Peyer's patch (tissue), 4 donors: ENCODE results near the gene RHOH. TPM values are rescaled to one million over a fixed set of nuclear protein-coding genes. Genes with fewer than 3 reads are reported as not detected.
A peak's percentile ranks its signal among the peaks of the same experiment; 100 is the strongest.

Experiments used
- DNase-seq, 3 donors: peaks; one replicate each; pipeline ENCODE4 v3.0.0-alpha.2; 2017 to 2019
- H3K27ac ChIP-seq, 4 donors: fragments of 200-600 bp; sonication (generic); one replicate each; pipeline ENCODE4 v1.5.1; 2016 to 2019
- H3K27me3 ChIP-seq, 2 donors: fragments of 200-600 bp; sonication (generic); one replicate each; pipeline ENCODE4 v1.5.1; 2019
- H3K36me3 ChIP-seq, 3 donors: fragments of 200-600 bp; sonication (generic); one replicate each; pipeline ENCODE4 v1.5.1; 2016 to 2019
- H3K4me1 ChIP-seq, 4 donors: fragments of 200-600 bp; sonication (generic); one replicate each; pipeline ENCODE4 v1.5.1; 2016 to 2019
- H3K4me3 ChIP-seq, 4 donors: fragments of 200-600 bp; sonication (generic); 1 replicate in 3 of 4; 2 replicates in 1 of 4; pipeline ENCODE4 v1.5.1; 2016 to 2019; ENCODE audit warnings: mild to moderate bottlenecking in 1 of 4
- H3K9me3 ChIP-seq, 4 donors: fragments of 200-600 bp; sonication (generic); one replicate each; pipeline ENCODE4 v1.5.1; 2016 to 2019; ENCODE audit warnings: mild to moderate bottlenecking in 1 of 4
- CTCF ChIP-seq, 6 experiments: fragments of 450-650 bp in 4 of 6; fragments of 200-600 bp in 2 of 6; sonication (generic) in 1 of 6; IDR thresholded peaks; one replicate each; pipeline ENCODE4 v1.5.1; 2017 to 2019; ENCODE audit warnings: antibody characterized with exemption in 6 of 6, mild to moderate bottlenecking in 3 of 6, moderate library complexity in 1 of 6
- POLR2A ChIP-seq, 2 donors: fragments of 450-650 bp; IDR thresholded peaks; one replicate each; pipeline ENCODE4 v1.5.1; 2017; ENCODE audit warnings: antibody characterized with exemption in 2 of 2, mild to moderate bottlenecking in 2 of 2, moderate library complexity in 2 of 2
- total RNA-seq, 4 donors: library from RNA; depleted of rRNA; stranded (reverse); fragments of >200 nt; gene quantifications; one replicate each; pipeline ENCODE4 v1.1.0, GENCODE V29; 2016

The RHOH gene
- total RNA-seq, 4 donors from 2014 or later: 3.0 to 46.2 (median 9.8) TPM

GRCh38 chr4:40210776-40211175, 13.9 kb downstream of the RHOH start:
- Histone ChIP-seq H3K4me3 (no peak overlapping the region), H3K36me3 (no peaks in the 10 kb centered on the region), H3K27ac (peak overlapping the region in 2 of 4 donors; percentile 37 to 62), H3K9me3 (no peaks in the 10 kb centered on the region), H3K27me3 (no peaks in the 10 kb centered on the region), H3K4me1 (peaks cover 0 to 15% (median 4%) of the 10 kb centered on the region in 4 donors)
- no peak for DNase-seq
- TF ChIP-seq POLR2A (IDR thresholded peaks at IDR 0.05): no peak
- no peak for TF ChIP-seq CTCF (IDR thresholded peaks at IDR 0.05)

DNA sequence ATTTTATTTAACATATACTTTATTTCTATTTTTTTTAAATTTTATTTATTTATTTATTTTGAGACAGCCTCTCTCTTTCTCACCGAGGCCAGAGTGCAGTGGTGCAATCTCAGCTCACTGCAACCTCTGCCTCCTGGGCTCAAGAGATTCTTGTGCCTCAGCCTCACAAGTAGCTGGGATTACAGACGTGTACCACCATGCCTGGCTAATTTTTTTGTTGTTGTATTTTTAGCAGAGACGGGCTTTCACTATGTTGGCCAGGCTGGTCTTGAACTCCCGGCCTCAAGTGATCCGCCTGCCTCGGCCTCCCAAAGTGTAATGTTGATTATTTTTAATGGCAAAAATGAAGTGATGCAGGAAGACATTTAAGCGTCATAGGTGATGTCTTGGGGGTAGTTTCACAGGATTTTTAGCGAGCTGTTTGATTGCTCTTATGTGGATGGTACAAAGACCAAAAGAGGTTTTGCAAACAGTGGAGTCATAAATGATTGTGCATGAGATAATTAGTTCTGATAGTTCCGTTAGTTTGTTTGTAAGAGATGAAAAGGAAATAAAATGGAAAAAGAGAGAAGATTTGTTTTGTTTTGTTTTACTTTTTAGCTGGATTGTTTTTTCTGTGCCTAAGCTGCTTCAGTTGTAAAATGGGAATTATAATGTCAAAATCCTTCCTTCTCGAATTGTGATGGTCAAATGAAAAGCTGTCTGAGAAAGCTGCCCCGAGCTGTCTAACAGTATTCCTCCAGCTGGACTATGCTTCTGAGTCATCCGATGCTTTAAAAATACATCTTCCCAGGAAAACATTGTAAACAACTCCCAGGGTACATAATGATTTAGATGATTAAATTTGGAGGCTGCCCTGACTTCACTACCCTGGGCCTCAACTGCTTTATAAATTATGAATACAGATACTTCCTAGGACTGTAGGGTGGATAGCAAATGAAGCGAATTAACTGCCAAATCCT, 14.7 kb downstream of the RHOH start:
- Histone ChIP-seq H3K9me3 (no peaks in the 10 kb centered on the region), H3K27ac (peak overlapping the region in 2 of 4 donors; percentile 37 to 62), H3K27me3 (no peaks in the 10 kb centered on the region), H3K4me1 (peaks cover 0 to 11% (median 4%) of the 10 kb centered on the region in 4 donors), H3K4me3 (no peak overlapping the region), H3K36me3 (no peaks in the 10 kb centered on the region)
- no peak for DNase-seq
- TF ChIP-seq POLR2A (IDR thresholded peaks at IDR 0.05): no peak

- TF ChIP-seq CTCF (IDR thresholded peaks at IDR 0.05): no peak
- TF ChIP-seq POLR2A (IDR thresholded peaks at IDR 0.05): no peak
- H3K4me3 ChIP-seq: no peak overlapping the region
- no peaks in the 10 kb centered on the region for H3K27me3 ChIP-seq
- H3K36me3 ChIP-seq: no peaks in the 10 kb centered on the region
- no peaks in the 10 kb centered on the region for H3K9me3 ChIP-seq
- peak overlapping the region in 2 of 4 donors; percentile 37 to 46 for H3K27ac ChIP-seq
- peaks cover 0 to 11% (median 4%) of the 10 kb centered on the region in 4 donors for H3K4me1 ChIP-seq
- DNase-seq: no peak
Measured at GRCh38 chr4:40212674-40213527, 16.1 kb downstream of the RHOH start.

GRCh38 chr4:40214038-40214437, 17.2 kb downstream of the RHOH start:
- Histone ChIP-seq H3K36me3 (no peaks in the 10 kb centered on the region), H3K27me3 (no peaks in the 10 kb centered on the region), H3K27ac (peak overlapping the region in 2 of 4 donors; percentile 37 to 46), H3K9me3 (no peaks in the 10 kb centered on the region), H3K4me1 (peaks cover 0 to 15% (median 4%) of the 10 kb centered on the region in 4 donors), H3K4me3 (no peak overlapping the region)
- TF ChIP-seq CTCF (IDR thresholded peaks at IDR 0.05) (no peak), POLR2A (IDR thresholded peaks at IDR 0.05) (no peak)
- DNase-seq: peak in 1 of 3 donors; percentile 64

DNA sequence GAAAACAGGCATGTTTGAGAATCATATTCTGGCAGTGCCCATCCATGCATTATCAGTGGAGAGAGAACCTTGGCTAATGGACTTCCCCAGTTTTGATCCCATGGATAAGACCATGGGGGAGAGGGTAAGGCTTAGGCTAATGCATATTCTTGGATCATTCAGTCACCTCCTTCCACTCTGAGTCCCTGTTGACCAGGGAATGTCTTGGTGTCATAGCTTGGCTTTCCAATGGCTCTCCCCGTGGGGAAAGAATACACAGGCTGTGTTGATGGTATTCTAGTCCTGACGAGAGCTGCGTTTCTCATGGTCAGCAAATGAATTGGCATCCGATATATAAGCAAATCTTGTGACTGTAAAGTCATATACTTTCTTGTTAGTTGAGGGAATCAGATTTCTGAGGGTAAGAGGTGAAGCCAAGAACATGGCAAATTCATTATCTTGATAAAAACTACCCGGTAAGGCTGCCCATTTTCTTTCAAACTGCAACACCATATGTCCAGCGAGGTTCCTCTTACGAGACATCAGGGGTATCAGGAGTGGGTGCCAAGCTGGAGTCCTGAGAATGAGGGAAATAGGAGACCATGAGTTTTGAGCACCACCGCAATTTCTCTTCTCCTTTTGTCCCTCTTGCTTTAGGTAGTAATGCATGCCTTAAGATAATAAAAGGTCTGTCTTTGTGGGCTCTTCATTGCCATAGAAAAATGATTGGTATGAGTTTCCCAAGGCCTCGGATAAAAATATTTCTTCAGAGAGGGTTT, 18.0 kb downstream of the RHOH start:
- H3K36me3 ChIP-seq: no peaks in the 10 kb centered on the region
- DNase-seq: no peak
- TF ChIP-seq CTCF (IDR thresholded peaks at IDR 0.05) (no peak), POLR2A (IDR thresholded peaks at IDR 0.05) (no peak)

More for the DNA sequence above, 18.0 kb downstream of the RHOH start:
- Histone ChIP-seq H3K4me3 (no peak overlapping the region), H3K9me3 (no peaks in the 10 kb centered on the region), H3K4me1 (peaks cover 0 to 18% (median 4%) of the 10 kb centered on the region in 4 donors), H3K27ac (peak overlapping the region in 1 of 4 donors; percentile 46), H3K27me3 (no peaks in the 10 kb centered on the region)
